ENCODE results near the gene CCN2. TPM values are rescaled to one million over a fixed set of nuclear protein-coding genes. Genes with fewer than 3 reads are reported as not detected.

CCN2 gene
- total RNA-seq, 1 donor from 2014 or later, result not detected

DNA sequence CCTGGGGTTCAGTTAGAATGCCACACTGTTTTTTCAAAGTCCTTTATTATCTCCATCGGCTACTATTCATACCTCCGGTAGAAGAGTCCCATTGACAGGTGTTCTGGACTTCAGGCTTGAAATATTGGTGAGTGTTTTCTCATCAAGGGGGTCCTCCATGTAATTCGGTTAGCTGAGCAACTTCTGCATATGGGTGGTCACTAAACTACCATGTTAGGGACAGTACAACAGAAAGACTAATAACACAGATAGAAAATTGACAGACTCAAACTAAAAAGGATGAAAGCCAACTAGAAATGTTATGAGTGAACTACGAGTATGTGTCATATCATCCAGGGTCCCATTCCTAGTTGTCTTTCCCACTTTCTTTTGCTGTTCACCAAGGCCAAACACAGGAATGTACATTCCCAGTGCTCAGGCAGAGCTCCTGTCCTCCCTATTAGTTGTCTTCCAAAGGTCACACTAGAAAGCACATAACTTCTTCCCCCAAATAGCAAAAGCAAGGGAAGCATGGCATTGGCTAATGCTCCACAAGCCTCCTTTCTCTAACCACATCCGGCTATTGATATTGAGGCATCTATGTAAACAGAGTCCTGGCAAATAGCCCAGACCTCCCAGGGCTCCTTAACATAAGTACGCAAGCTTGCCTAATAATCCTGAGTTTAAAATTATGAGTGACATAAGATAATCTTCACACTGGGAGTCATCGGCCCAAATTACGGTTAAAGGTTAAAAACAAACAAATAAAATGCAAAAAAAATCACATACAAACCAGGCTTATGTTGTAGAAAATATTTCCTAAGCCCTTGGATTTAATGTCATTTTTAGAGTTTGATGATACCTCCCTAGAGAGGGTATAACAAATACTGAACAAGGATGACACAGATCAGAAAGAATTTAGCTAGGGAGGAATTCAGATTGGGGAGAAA, 13.2 kb downstream of the CCN2 start:
- no peaks in the 10 kb centered on the region for H3K36me3 Mint-ChIP-seq (ENCODE audit: low read depth)
- H3K4me1 Mint-ChIP-seq, result no peaks in the 10 kb centered on the region
- DNase-seq, result no peak
- intact Hi-C loops (cut with micrococcal nuclease), result no loop called here
- no peaks in the 10 kb centered on the region for H3K9me3 Mint-ChIP-seq
- H3K27me3 Mint-ChIP-seq, result peaks cover 2% of the 10 kb centered on the region
- no peak overlapping the region for H3K27ac Mint-ChIP-seq
- no peak overlapping the region for H3K4me3 Mint-ChIP-seq

DNA sequence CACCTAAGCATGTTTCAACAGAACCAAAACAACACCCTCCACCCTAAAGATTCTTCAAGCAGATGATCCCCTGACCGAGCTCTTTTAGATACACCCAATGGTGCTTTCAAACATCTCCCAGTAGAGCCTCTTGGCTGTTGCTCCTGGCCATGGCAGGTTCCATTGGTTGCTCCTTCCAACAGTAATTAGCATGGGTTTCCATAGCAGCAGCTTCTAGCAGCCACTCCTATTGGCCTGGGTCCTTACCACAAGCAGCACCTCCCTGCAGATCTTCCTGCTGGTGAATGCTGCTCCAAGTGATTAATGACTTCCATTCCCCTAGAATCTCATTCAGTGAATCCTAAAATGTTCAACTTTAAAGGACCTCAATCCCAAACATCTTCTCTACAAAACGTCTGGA, 13.9 kb downstream of the CCN2 start:
- H3K4me1 Mint-ChIP-seq, result no peaks in the 10 kb centered on the region
- H3K9me3 Mint-ChIP-seq, result no peaks in the 10 kb centered on the region
- no peak for DNase-seq
- H3K4me3 Mint-ChIP-seq, result no peak overlapping the region
- no peaks in the 10 kb centered on the region for H3K36me3 Mint-ChIP-seq (ENCODE audit: low read depth)
- H3K27me3 Mint-ChIP-seq, result peaks cover 2% of the 10 kb centered on the region
- H3K27ac Mint-ChIP-seq, result no peak overlapping the region
- intact Hi-C loops (cut with micrococcal nuclease), result no loop called here

- Mint-ChIP-seq H3K4me1 (no peaks in the 10 kb centered on the region), H3K27me3 (peaks cover 2% of the 10 kb centered on the region), H3K4me3 (no peak overlapping the region), H3K9me3 (no peaks in the 10 kb centered on the region), H3K36me3 (ENCODE audit: low read depth) (no peaks in the 10 kb centered on the region), H3K27ac (no peak overlapping the region)
- DNase-seq, result no peak
- intact Hi-C loops (cut with micrococcal nuclease), result no loop called here
These were observed 15.0 kb downstream of the CCN2 start for GRCh38 chr6:131936156-131936555.

DNA sequence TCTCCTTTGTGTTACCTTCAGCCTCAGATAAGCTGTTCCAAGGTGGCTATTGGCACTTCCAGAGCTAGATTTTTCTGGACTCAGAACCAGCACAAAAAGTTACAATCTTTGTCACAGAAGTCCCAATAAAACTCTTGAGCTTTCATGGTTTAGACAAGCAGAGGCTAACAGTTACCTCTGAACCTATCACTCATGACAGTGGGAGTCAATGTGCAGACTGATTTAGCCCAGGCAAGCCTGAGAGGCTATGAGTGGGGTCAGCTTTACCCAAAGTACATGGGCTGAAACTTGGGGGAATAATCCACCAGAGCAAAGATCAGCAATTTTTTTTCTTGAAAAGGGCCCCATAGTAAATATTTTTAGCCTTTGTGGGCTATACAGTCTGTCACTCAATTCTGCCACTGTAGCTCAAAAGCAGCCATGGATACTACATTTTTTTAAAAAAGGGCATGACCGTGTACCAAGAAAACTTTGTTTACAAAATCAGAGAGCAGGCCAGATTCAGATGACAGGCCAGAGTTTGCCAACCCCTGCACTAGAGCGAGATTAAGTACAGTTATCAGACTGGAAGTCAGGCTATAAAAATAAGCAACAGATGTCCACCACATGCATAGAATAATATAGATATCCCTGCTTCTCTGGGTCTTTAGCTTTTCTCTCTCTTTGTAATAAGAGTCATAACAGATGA, 20.0 kb downstream of the CCN2 start:
- intact Hi-C loops (cut with micrococcal nuclease), result no loop called here
- H3K36me3 Mint-ChIP-seq (ENCODE audit: low read depth), result no peaks in the 10 kb centered on the region
- no peaks in the 10 kb centered on the region for H3K9me3 Mint-ChIP-seq
- peaks cover 2% of the 10 kb centered on the region for H3K27me3 Mint-ChIP-seq
- no peak overlapping the region for H3K4me3 Mint-ChIP-seq
- no peak overlapping the region for H3K27ac Mint-ChIP-seq
- H3K4me1 Mint-ChIP-seq, result no peaks in the 10 kb centered on the region
- DNase-seq, result no peak

DNA sequence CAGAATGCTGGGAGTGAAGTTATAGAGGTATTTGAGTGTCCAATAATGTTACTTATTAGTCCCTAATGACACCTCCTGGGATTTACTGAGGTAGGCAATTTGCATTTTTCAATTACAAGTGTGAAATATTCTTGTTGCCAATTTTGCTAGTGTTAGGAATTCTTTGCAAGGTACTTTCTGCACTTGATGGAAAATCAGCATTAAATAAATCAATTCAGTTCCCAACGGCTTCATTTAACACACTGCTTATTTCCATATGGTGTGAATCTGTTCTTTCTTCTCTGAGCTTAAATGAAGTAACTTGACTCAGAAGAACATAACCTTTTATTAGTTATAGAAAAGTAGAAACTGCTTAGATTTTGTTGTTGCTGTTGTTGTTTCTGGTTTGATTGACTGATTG, 21.2 kb downstream of the CCN2 start:
- Mint-ChIP-seq H3K27ac (no peak overlapping the region), H3K4me1 (no peaks in the 10 kb centered on the region), H3K36me3 (ENCODE audit: low read depth) (no peaks in the 10 kb centered on the region), H3K27me3 (peaks cover 2% of the 10 kb centered on the region), H3K9me3 (no peaks in the 10 kb centered on the region), H3K4me3 (no peak overlapping the region)
- intact Hi-C loops (cut with micrococcal nuclease), result no loop called here
- DNase-seq, result no peak

DNA sequence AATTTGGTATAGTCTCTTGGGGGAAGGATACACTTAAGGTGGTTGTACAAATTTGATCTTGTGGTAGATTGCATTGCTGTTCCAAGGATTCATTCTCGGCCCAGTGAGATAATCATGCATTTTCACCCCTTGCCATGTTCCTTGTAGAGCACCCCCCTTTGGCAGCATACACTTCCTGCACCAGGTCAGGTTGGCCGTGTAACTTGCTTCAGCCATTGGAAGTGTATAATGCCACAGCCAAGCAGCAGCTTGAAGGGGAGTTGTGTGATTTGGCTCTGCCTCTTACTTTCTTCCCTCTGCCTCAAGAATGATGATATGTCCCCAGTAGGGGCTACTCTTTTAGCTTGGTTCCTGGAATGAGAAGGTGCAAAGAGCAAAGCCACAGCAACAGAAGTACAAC, 21.9 kb downstream of the CCN2 start:
- no peak for DNase-seq
- Mint-ChIP-seq H3K36me3 (ENCODE audit: low read depth) (no peaks in the 10 kb centered on the region), H3K27me3 (peaks cover 2% of the 10 kb centered on the region), H3K27ac (no peak overlapping the region), H3K4me1 (no peaks in the 10 kb centered on the region), H3K9me3 (no peaks in the 10 kb centered on the region), H3K4me3 (no peak overlapping the region)
- intact Hi-C loops (cut with micrococcal nuclease), result no loop called here

GRCh38 chr6:131924881-131925474, 26.2 kb downstream of the CCN2 start:
- Mint-ChIP-seq H3K36me3 (ENCODE audit: low read depth) (no peaks in the 10 kb centered on the region), H3K27me3 (no peaks in the 10 kb centered on the region), H3K9me3 (no peaks in the 10 kb centered on the region), H3K4me3 (no peak overlapping the region), H3K4me1 (no peaks in the 10 kb centered on the region), H3K27ac (no peak overlapping the region)
- no peak for DNase-seq
- intact Hi-C loops (cut with micrococcal nuclease), result no loop called here

- no peak overlapping the region for H3K27ac Mint-ChIP-seq
- peaks cover 7% of the 10 kb centered on the region for H3K27me3 Mint-ChIP-seq
- H3K4me3 Mint-ChIP-seq, result no peak overlapping the region
- peak; percentile 81 for DNase-seq
- no peaks in the 10 kb centered on the region for H3K36me3 Mint-ChIP-seq (ENCODE audit: low read depth)
- intact Hi-C loops (cut with micrococcal nuclease), result loop anchor here (2.0 kb wide), 1 partner anchor 295 kb away; no protein-coding TSS in a partner anchor
- no peaks in the 10 kb centered on the region for H3K9me3 Mint-ChIP-seq
- H3K4me1 Mint-ChIP-seq, result no peaks in the 10 kb centered on the region
These were observed 27.8 kb downstream of the CCN2 start for GRCh38 chr6:131923356-131923755.

GRCh38 chr6:131920656-131921055, 30.5 kb downstream of the CCN2 start:
- no peak for DNase-seq
- Mint-ChIP-seq H3K27me3 (peaks cover 12% of the 10 kb centered on the region), H3K4me3 (no peak overlapping the region), H3K36me3 (ENCODE audit: low read depth) (no peaks in the 10 kb centered on the region), H3K9me3 (no peaks in the 10 kb centered on the region), H3K27ac (no peak overlapping the region), H3K4me1 (peaks cover 9% of the 10 kb centered on the region)
- intact Hi-C loops (cut with micrococcal nuclease), result no loop called here

GRCh38 chr6:131918650-131919355, 32.4 kb downstream of the CCN2 start:
- Mint-ChIP-seq H3K4me1 (peaks cover 9% of the 10 kb centered on the region), H3K27me3 (peaks cover 12% of the 10 kb centered on the region), H3K9me3 (no peaks in the 10 kb centered on the region), H3K4me3 (no peak overlapping the region), H3K27ac (no peak overlapping the region), H3K36me3 (ENCODE audit: low read depth) (no peaks in the 10 kb centered on the region)
- intact Hi-C loops (cut with micrococcal nuclease), result loop anchor here (10.0 kb wide), 3 partner anchors 114 to 1034 kb away; partner anchors contain the start of gene ENPP1
- no peak for DNase-seq

DNA sequence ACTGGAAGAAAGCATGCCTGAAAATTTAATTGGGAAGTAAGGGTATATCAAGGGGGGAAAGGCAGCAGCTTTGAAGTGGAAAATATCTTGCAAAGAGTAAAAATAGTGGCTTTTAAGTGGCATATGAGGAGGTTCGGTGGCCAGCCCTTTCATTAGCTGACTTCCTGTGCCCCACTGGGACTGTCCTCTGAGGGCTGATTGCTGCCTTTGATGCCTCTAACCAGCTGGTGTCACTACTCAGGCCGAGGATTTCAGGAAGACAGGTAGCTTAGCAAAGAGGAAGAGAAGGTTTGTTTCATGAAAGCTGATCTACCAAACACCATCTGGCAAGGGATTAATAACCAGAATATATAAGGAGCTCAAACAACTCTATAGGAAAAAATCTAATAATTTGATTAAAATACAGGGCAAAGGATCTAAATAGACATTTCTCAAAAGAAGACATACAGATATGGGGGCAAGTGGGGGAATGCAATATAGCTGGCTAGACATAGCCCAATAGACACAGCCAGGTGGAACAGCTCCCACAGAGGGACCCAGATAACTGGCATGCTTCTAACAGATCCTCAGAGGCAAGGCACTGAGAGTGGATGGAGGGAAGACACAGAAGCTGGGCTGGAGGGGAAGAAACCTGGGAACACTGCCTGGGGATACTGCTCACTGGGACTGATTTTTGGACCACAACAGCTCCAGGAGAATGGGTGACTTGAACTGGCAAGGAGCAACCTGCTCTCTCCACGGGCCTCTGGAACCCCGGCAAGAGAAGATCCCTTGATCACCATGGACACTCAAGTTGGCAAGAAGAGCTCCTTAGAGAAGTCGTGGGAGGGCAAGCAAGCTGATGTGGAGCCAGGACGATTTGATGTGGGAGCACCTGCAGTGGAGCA, 33.2 kb downstream of the CCN2 start:
- H3K4me1 Mint-ChIP-seq, result peaks cover 9% of the 10 kb centered on the region
- H3K9me3 Mint-ChIP-seq, result no peaks in the 10 kb centered on the region
- H3K4me3 Mint-ChIP-seq, result no peak overlapping the region
- H3K36me3 Mint-ChIP-seq (ENCODE audit: low read depth), result no peaks in the 10 kb centered on the region
- no peak for DNase-seq
- no peak overlapping the region for H3K27ac Mint-ChIP-seq
- intact Hi-C loops (cut with micrococcal nuclease), result loop anchor here (10.0 kb wide), 3 partner anchors 113 to 1033 kb away; partner anchors contain the start of gene ENPP1
- peaks cover 18% of the 10 kb centered on the region for H3K27me3 Mint-ChIP-seq

GRCh38 chr6:131917318-131917717, 33.9 kb downstream of the CCN2 start:
- intact Hi-C loops (cut with micrococcal nuclease), result loop anchor here (10.0 kb wide), 3 partner anchors 113 to 1033 kb away; partner anchors contain the start of gene ENPP1
- no peaks in the 10 kb centered on the region for H3K9me3 Mint-ChIP-seq
- H3K36me3 Mint-ChIP-seq (ENCODE audit: low read depth), result no peaks in the 10 kb centered on the region
- peaks cover 21% of the 10 kb centered on the region for H3K27me3 Mint-ChIP-seq
- H3K4me1 Mint-ChIP-seq, result peaks cover 9% of the 10 kb centered on the region
- no peak overlapping the region for H3K27ac Mint-ChIP-seq
- no peak overlapping the region for H3K4me3 Mint-ChIP-seq
- DNase-seq, result no peak

- Mint-ChIP-seq H3K36me3 (ENCODE audit: low read depth) (no peaks in the 10 kb centered on the region), H3K27ac (no peak overlapping the region), H3K4me3 (no peak overlapping the region), H3K4me1 (peaks cover 11% of the 10 kb centered on the region), H3K27me3 (peaks cover 24% of the 10 kb centered on the region), H3K9me3 (no peaks in the 10 kb centered on the region)
- intact Hi-C loops (cut with micrococcal nuclease), result loop anchor here (10.0 kb wide), 3 partner anchors 112 to 1032 kb away; partner anchors contain the start of gene ENPP1
- no peak for DNase-seq
These were observed 34.3 kb downstream of the CCN2 start for GRCh38 chr6:131916847-131917246.
